ENCODE results near the gene GADD45G. TPM values are rescaled to one million over a fixed set of nuclear protein-coding genes. Genes with fewer than 3 reads are reported as not detected.
A peak's percentile ranks its signal among the peaks of the same experiment; 100 is the strongest.

GADD45G gene
- total RNA-seq, 1 experiment from 2014 or later = 0.39 TPM

- no peaks in the 10 kb centered on the region for H3K4me1 ChIP-seq (ENCODE audit: insufficient read depth, low read length, poor library complexity, severe bottlenecking)
- H3K36me3 ChIP-seq (ENCODE audit: insufficient read depth, low read length, poor library complexity, severe bottlenecking) = no peaks in the 10 kb centered on the region
- peaks cover 25% of the 10 kb centered on the region for H3K27me3 ChIP-seq (replicated peaks; ENCODE audit: insufficient read depth, low read depth, low read length, poor library complexity)
- TF ChIP-seq EZH2 (IDR thresholded peaks at IDR 0.05; ENCODE audit: borderline replicate concordance, low read depth, low read length, poor library complexity, severe bottlenecking) (no peak), CTCF (conservative IDR thresholded peaks at IDR 0.05; ENCODE audit: low read depth, low read length) (no peak)
- H3K4me3 ChIP-seq (ENCODE audit: low read depth, low read length, poor library complexity, severe bottlenecking) = no peak overlapping the region
- ChIA-PET POLR2A (ENCODE audit: low non-redundant PET) (no interaction called here), CTCF (interaction anchor here (0.6 kb wide), 1 partner anchor 154 kb away, joined by 3 read pairs; no protein-coding TSS in a partner anchor)
- H3K27ac ChIP-seq (ENCODE audit: low read depth, low read length, poor library complexity, severe bottlenecking) = no peak overlapping the region
- H3K9me3 ChIP-seq (ENCODE audit: low read depth, low read length, poor library complexity, severe bottlenecking) = no peaks in the 10 kb centered on the region
- BruUV-seq (replicated peaks) = no TSS peak
- DNase-seq (ENCODE audit: low spot score) = no peak
- intact Hi-C loops (cut with micrococcal nuclease; ENCODE audit: unreplicated experiment) = loop anchor here (10.0 kb wide), 1 partner anchor 1049 kb away; the partner anchor contains the start of gene DIRAS2
Measured at GRCh38 chr9:89595646-89596045, 9.2 kb upstream of the GADD45G start.

- intact Hi-C loops (cut with micrococcal nuclease; ENCODE audit: unreplicated experiment) = loop anchor here (10.0 kb wide), 1 partner anchor 1048 kb away; the partner anchor contains the start of gene DIRAS2
- no peaks in the 10 kb centered on the region for H3K9me3 ChIP-seq (ENCODE audit: low read depth, low read length, poor library complexity, severe bottlenecking)
- no peaks in the 10 kb centered on the region for H3K4me1 ChIP-seq (ENCODE audit: insufficient read depth, low read length, poor library complexity, severe bottlenecking)
- peaks cover 25% of the 10 kb centered on the region for H3K27me3 ChIP-seq (replicated peaks; ENCODE audit: insufficient read depth, low read depth, low read length, poor library complexity)
- H3K27ac ChIP-seq (ENCODE audit: low read depth, low read length, poor library complexity, severe bottlenecking) = no peak overlapping the region
- H3K36me3 ChIP-seq (ENCODE audit: insufficient read depth, low read length, poor library complexity, severe bottlenecking) = no peaks in the 10 kb centered on the region
- no peak overlapping the region for H3K4me3 ChIP-seq (ENCODE audit: low read depth, low read length, poor library complexity, severe bottlenecking)
- ChIA-PET CTCF (interaction anchor here (0.6 to 1.7 kb wide), 2 partner anchors 220 to 505 kb away, joined by 4 to 14 read pairs; no protein-coding TSS in a partner anchor), POLR2A (ENCODE audit: low non-redundant PET) (no interaction called here)
- BruUV-seq (replicated peaks) = no TSS peak
- DNase-seq (ENCODE audit: low spot score) = no peak
- TF ChIP-seq CTCF (conservative IDR thresholded peaks at IDR 0.05; ENCODE audit: low read depth, low read length) (no peak), EZH2 (IDR thresholded peaks at IDR 0.05; ENCODE audit: borderline replicate concordance, low read depth, low read length, poor library complexity, severe bottlenecking) (no peak)
Measured at GRCh38 chr9:89596937-89597555, 7.8 kb upstream of the GADD45G start.

- Histone ChIP-seq H3K4me1 (ENCODE audit: insufficient read depth, low read length, poor library complexity, severe bottlenecking) (no peaks in the 10 kb centered on the region), H3K27ac (ENCODE audit: low read depth, low read length, poor library complexity, severe bottlenecking) (no peak overlapping the region), H3K9me3 (ENCODE audit: low read depth, low read length, poor library complexity, severe bottlenecking) (no peaks in the 10 kb centered on the region), H3K36me3 (ENCODE audit: insufficient read depth, low read length, poor library complexity, severe bottlenecking) (no peaks in the 10 kb centered on the region), H3K4me3 (ENCODE audit: low read depth, low read length, poor library complexity, severe bottlenecking) (no peak overlapping the region), H3K27me3 (replicated peaks; ENCODE audit: insufficient read depth, low read depth, low read length, poor library complexity) (peaks cover 25% of the 10 kb centered on the region)
- peak; percentile 69 for DNase-seq (ENCODE audit: low spot score)
- TF ChIP-seq CTCF (conservative IDR thresholded peaks at IDR 0.05; ENCODE audit: low read depth, low read length) = peak; percentile 77
- no peak for TF ChIP-seq EZH2 (IDR thresholded peaks at IDR 0.05; ENCODE audit: borderline replicate concordance, low read depth, low read length, poor library complexity, severe bottlenecking)
- ChIA-PET POLR2A (ENCODE audit: low non-redundant PET) (no interaction called here), CTCF (interaction anchor here (0.6 to 1.7 kb wide), 7 partner anchors 498 to 1236 kb away, joined by 3 to 14 read pairs (median 3); partner anchors contain the start of gene DIRAS2)
- BruUV-seq (replicated peaks) = no TSS peak
- intact Hi-C loops (cut with micrococcal nuclease; ENCODE audit: unreplicated experiment) = loop anchor here (1.0 to 10.0 kb wide), 2 partner anchors 621 to 1047 kb away; partner anchors contain the start of gene DIRAS2
Measured at GRCh38 chr9:89597711-89598362, 7.0 kb upstream of the GADD45G start.

Data from A673 (cell line).